ENCODE results near the gene MAPK8IP3.
A peak's percentile ranks its signal among the peaks of the same experiment; 100 is the strongest.
"Not testable (repeated sequence)": the region's sequence is repeated elsewhere in the genome, so short reads cannot be mapped to it uniquely, and the experiment has no call there.

Gene MAPK8IP3

DNA sequence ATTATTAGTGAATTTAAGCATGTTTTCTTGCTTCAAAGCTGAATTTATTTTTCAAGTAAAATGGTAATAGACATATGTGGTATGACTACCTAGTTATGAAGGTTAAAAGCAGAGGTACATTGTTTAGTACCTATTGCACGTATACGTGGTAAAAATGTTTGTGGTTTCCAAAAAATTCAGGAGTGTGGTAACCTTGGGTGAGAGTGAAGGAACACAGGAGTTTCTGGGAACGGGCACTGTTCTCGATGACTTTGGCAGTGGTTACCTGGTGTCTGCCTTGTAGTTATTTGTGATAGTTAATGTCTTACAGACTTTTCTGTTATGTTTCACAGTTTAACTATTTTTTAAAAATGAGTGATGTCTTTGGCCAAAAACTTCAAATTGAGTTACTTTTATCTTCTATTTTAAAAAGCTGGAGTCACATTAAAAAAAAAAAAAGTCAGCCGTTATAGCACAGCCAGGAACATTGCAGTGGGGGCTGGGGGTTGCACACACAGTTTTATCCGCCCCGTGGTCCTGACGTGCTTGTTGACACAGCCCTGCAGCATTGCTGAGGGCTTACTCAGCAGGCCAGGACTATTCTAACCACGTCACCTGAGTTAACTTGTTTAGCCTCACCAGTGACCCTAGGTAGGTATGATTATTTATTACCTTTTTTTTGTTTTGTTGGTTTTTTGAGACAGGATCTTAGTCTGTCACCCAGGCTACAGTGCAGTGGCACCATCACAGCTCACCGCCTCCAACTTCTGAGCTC, 17.0 kb upstream of the MAPK8IP3 start:
- DNase-seq: no peak
- TF ChIP-seq POLR2A (IDR thresholded peaks at IDR 0.05; ENCODE audit: low read length) (no peak), GATA1 (IDR thresholded peaks at IDR 0.05; ENCODE audit: low read depth, low read length) (no peak)

DNA sequence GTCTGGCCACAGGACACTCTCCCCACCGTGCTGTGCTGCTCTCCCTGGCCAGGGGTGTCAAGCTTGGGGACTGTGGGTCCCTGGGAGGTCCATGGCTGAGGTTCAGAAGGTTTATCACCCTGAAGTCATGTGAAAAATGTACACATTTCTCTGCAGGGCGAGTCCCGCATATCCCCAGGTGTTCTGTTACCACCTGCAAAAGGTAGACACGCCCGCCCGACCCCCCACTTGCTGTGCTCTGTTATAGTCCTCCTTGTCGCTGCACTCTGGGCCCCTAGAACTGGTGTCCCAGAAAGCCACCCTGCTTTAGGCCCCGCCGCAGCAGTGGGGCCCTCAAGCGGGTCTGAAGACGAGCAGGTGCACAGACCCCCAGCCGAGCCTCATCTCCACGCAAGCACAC, 16.1 kb upstream of the MAPK8IP3 start:
- TF ChIP-seq GATA1 (IDR thresholded peaks at IDR 0.05; ENCODE audit: low read depth, low read length): no peak
- TF ChIP-seq POLR2A (IDR thresholded peaks at IDR 0.05; ENCODE audit: low read length): no peak
- DNase-seq: no peak

DNA sequence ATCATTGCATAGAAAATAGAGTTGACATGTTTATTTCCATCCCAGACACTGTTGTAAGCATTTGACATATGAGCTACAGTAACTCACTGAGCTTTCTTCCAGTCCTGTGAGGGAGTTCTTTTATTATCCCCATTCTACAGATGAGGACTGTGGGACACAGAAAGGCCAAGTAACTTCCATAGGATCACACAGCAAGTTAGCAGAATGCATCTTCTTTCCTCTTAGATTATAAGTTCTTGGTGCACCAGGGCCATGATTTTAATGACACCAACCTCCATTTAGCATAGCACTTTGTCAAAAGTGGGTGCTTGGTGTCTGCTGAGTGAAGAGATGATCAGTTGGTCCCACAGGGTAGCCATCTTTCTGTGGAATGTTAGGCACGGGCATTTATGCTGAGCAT, 15.2 kb upstream of the MAPK8IP3 start:
- TF ChIP-seq GATA1 (IDR thresholded peaks at IDR 0.05; ENCODE audit: low read depth, low read length) (no peak), POLR2A (IDR thresholded peaks at IDR 0.05; ENCODE audit: low read length) (no peak)
- no peak for DNase-seq

DNA sequence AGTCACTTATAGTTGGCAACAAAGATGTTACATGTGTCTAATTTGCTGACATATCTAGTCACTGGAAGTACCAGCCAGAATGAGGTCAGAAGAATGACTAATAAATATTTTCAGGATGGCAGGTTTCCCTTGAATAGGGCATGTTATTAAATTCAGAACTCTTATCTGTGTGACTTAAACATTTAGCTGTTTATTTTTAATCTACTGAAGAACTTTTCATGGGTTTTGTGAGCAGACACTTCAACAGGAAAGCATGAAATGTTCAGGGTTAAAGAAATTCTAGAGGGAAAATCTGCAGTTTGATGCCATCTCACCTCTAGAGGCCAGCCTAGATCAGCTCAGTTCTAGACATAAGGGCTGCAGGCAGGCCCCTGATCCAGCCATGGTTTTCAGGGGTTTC, 14.7 kb upstream of the MAPK8IP3 start:
- no peak for TF ChIP-seq POLR2A (IDR thresholded peaks at IDR 0.05; ENCODE audit: low read length)
- TF ChIP-seq GATA1 (IDR thresholded peaks at IDR 0.05; ENCODE audit: low read depth, low read length): no peak
- DNase-seq: no peak

DNA sequence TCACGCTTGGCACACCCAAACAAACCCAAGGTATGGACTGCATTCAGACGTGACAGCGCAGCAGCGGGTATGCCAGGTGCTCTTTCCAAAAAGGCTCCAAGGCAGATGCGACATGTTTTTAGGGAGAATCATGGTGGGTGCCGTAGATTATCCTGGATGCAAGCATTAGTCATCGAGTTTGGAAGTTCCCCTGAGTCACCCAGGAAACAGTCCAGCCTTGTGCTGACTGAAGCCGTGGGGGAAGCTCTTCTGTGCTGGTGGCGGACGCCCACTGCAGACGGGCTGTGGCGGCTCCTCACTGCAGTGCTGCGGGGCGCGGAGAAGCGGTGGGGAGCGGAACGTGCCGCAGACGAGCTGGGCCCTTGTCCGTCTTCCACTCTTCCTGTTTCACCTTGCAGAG, 14.0 kb upstream of the MAPK8IP3 start:
- no peak for TF ChIP-seq POLR2A (IDR thresholded peaks at IDR 0.05; ENCODE audit: low read length)
- TF ChIP-seq GATA1 (IDR thresholded peaks at IDR 0.05; ENCODE audit: low read depth, low read length): no peak
- DNase-seq: no peak

DNA sequence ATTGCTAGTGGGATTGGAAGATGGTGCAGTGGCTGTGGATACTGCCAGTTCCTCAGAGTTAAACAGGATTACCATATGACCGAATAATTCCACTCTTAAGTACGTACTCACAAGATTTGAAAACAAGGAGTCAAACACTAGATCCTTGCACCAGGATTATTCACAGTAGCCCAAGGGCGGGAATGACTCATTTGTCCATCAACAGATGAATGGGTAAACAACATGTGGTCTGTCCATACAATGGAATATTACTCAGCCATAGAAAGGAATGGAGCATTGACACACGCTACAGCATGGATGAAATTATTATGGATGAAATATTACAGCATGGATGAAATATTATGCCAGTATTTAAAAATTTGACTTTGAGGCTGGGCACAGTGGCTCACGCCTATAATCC, 9.1 kb upstream of the MAPK8IP3 start:
- DNase-seq: no peak
- no peak for TF ChIP-seq POLR2A (IDR thresholded peaks at IDR 0.05; ENCODE audit: low read length)
- no peak for TF ChIP-seq GATA1 (IDR thresholded peaks at IDR 0.05; ENCODE audit: low read depth, low read length)

DNA sequence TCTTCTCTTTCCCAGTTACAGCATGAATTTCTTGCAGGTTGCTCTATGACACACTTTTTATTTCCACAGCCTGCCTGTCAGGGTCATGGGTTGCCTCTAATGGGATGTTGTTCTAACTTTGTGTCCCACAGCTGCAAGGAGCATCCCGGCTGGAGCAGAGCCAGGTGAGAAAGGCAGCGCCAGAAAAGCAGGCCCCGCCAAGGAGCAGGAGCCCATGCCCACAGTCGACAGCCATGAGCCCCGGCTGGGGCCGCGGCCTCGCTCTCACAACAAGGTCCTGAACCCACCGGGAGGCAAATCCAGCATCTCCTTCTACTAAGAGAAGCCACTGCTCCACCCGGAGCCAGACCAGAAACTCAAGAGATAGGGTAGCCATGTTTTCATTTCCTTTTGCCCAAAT, 7.3 kb upstream of the MAPK8IP3 start:
- no peak for DNase-seq
- TF ChIP-seq POLR2A (IDR thresholded peaks at IDR 0.05; ENCODE audit: low read length) (no peak), GATA1 (IDR thresholded peaks at IDR 0.05; ENCODE audit: low read depth, low read length) (no peak)

DNA sequence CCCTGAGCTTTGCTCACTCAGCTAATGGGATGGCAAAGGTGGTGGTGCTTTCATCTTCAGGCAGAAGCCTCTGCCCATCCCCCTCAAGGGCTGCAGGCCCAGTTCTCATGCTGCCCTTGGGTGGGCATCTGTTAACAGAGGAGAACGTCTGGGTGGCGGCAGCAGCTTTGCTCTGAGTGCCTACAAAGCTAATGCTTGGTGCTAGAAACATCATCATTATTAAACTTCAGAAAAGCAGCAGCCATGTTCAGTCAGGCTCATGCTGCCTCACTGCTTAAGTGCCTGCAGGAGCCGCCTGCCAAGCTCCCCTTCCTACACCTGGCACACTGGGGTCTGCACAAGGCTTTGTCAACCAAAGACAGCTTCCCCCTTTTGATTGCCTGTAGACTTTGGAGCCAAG, 5.7 kb upstream of the MAPK8IP3 start:
- TF ChIP-seq GATA1 (IDR thresholded peaks at IDR 0.05; ENCODE audit: low read depth, low read length) (no peak), POLR2A (IDR thresholded peaks at IDR 0.05; ENCODE audit: low read length) (no peak)
- no peak for DNase-seq

DNA sequence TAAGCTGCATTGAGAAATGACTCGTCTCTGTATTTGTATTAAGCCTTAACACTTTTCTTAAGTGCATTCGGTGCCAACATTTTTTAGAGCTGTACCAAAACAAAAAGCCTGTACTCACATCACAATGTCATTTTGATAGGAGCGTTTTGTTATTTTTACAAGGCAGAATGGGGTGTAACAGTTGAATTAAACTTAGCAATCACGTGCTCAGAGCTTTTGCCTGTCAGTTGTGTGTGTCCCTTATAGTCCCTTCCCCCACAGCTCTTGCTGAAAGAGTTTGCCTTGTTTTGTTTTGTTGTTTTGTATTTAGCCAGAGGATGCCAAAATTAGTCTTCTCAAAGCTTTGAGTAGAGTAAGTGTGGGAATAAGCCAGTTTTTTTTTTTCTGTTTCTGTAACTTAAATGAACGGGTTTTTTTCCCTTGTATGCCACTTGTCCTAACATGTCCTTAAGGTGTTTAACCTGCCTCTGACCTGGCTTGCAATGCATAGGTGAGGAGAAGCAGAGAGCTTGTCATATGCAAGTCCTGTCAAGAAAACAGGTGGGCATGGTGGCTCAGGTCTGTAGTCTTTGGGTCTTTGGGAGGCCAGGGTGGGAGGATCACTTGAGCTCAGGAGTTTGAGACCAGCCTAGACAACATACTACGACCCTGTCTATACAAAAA, 4.6 kb upstream of the MAPK8IP3 start:
- no peak for TF ChIP-seq GATA1 (IDR thresholded peaks at IDR 0.05; ENCODE audit: low read depth, low read length)
- TF ChIP-seq POLR2A (IDR thresholded peaks at IDR 0.05; ENCODE audit: low read length): no peak
- no peak for DNase-seq

DNA sequence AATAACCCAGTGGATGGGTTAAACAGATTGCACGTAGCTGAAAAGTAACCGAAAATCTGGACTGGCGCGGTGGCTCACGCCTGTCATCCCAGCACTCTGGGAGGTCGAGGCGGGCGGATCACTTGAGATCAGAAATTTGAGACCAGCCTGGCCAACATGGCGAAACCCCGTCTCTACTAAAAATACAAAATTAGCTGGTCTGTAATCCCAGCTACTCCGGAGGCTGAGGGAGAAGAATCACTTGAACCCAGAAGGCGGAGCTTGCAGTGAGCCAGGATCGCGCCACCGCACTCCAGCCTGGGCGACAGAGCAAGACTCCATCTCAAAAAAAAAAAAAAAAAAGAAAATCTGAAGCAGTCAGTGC, 689 bp upstream of the MAPK8IP3 start:
- DNase-seq: not testable (repeated sequence)

DNA sequence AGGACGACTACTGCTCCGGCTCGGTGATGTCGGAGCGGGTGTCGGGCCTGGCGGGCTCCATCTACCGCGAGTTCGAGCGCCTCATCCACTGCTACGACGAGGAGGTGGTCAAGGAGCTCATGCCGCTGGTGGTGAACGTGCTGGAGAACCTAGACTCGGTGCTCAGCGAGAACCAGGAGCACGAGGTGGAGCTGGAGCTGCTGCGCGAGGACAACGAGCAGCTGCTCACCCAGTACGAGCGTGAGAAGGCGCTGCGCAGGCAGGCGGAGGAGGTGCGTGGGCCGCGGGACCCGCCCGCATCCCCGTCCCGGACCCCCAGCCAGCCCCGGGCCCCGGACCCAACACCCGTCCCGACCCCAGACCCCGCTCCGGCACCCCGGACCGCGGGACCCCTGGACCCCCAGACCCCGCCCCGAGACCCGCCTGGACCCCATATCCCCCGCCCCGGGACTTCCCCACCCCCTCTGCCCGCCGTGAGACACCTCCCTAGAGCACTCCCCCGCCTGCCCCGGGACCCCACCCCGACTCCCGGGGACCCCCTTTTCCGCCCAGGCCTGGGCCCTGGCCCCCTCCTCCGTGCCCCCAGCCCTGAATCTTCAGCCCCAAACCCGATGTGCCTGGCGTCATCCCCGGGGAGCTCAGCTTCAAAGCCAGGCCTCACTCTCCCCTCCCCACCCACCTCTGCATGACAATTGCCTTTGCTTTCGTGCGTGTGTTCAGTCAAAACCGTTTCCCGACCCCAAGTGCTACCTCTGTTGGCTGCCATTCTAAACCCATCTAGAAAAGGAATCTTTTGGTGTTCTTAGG, 594 bp downstream of the MAPK8IP3 start:
- peak; percentile 66 to 75 for DNase-seq
- no peak for TF ChIP-seq GATA1 (IDR thresholded peaks at IDR 0.05; ENCODE audit: low read depth, low read length)
- no peak for TF ChIP-seq POLR2A (IDR thresholded peaks at IDR 0.05; ENCODE audit: low read length)

DNA sequence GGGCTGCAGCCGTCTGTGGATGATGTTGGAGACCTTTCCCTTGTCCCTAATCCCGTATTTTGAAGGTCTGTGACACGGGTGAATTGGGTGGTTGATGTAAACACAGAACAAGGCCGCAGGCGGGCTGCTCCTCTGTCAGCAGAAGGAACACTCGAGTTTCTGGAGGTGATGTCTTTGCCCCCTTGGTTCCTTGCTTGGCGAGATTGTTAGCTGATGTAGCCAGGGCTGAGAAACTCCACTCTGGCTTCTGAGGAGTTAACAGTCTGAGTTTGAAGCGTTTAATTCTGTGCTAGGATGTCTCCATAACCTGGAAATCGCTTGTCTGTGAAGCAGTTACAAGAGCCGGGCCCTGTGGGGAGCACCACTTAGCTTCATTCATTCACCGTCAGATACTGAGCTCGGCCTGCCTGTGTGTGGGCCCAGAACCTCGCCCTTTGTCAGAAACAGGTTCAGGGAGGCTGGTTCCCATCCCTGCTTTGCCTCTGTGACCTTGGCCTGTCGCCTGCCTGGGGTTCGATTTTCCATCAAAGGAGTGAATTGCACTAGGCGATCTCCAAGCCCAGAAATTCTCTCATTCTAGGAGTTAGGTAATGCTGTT, 1.3 kb downstream of the MAPK8IP3 start:
- TF ChIP-seq GATA1 (IDR thresholded peaks at IDR 0.05; ENCODE audit: low read depth, low read length) (no peak), POLR2A (IDR thresholded peaks at IDR 0.05; ENCODE audit: low read length) (no peak)
- DNase-seq: peak; percentile 58 to 64

DNA sequence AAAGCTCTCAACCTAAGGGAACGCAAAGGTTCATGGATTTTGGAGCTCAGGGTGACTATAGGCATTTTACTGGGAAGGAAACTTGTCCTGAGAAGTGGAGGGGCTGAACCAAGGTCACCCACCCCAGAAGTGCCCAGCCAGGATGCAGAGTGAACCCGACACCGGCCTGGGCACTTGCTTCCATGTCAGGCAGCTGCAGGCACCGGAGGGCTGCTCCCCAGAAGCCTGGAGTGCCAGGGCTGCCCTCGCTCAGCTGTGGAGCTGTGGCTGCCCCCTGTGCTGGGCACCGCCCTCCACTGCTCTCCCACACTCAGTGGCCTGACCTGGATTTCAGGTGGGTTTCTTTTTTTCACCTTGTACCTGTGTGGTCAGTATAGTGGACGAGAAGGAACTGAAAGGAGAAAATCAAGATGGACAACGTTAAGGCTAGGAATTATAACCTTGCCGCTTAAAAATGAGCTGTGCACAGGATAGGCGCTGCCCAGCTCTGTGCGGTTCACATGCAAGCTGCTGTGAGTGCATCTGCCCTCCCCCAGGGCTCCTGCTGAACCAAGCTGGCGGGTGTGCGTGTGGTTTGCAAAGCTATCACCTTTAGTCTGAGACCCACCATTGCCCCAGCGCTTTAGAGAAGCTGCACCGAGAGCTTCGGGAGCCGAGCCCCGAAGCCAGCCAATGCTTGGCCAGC, 2.2 kb downstream of the MAPK8IP3 start:
- peak in 1 of 2 experiments; percentile 50 for DNase-seq
- TF ChIP-seq GATA1 (IDR thresholded peaks at IDR 0.05; ENCODE audit: low read depth, low read length) (no peak), POLR2A (IDR thresholded peaks at IDR 0.05; ENCODE audit: low read length) (no peak)

DNA sequence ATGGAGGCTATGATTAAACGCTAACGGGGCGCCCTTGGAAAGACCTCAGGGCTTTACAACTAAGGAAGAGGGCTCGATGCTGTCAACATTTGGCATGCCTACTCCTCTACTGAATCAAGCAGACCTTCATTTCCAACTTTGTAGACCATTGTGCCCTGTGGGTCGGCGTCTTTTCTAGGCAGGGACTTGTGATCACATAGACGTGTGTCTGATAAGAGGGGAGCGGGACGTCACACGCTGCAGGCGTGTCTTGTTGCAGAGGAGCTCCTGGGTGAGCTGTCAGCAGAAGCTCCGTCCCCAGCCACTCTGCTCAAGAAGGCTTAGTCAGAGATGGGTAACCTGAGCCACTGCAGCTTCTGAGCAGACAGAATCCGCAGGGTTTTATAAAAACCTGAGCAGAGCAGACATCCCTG, 2.8 kb downstream of the MAPK8IP3 start:
- peak; percentile 88 for DNase-seq

More for the DNA sequence above, 2.8 kb downstream of the MAPK8IP3 start:
- TF ChIP-seq POLR2A (IDR thresholded peaks at IDR 0.05; ENCODE audit: low read length) (no peak), GATA1 (IDR thresholded peaks at IDR 0.05; ENCODE audit: low read depth, low read length) (no peak)

All from erythroblast (primary cell).